Amniotic stem cell (primary cell): ENCODE data around the gene SLC9A4.

Source experiments
- DNase-seq: peaks from one replicate; lab custom pipeline; 2025; lab: John Stamatoyannopoulos, UW

Gene SLC9A4

GRCh38 chr2:102453501-102453900 is 19.5 kb upstream of the SLC9A4 start:
- no peak for DNase-seq

- no peak for DNase-seq
Observed at GRCh38 chr2:102455061-102455670, 17.9 kb upstream of the SLC9A4 start.

- DNase-seq = no peak
Observed at GRCh38 chr2:102460467-102460866, 12.6 kb upstream of the SLC9A4 start.

GRCh38 chr2:102461188-102461587 is 11.8 kb upstream of the SLC9A4 start:
- no peak for DNase-seq

- no peak for DNase-seq
Observed at GRCh38 chr2:102463160-102463559, 9.9 kb upstream of the SLC9A4 start.

GRCh38 chr2:102470168-102470567 is 2.9 kb upstream of the SLC9A4 start:
- DNase-seq = no peak

GRCh38 chr2:102473631-102474030 is 605 bp downstream of the SLC9A4 start:
- DNase-seq = no peak

- DNase-seq = no peak
Observed at GRCh38 chr2:102474785-102475184, 1.8 kb downstream of the SLC9A4 start.

- no peak for DNase-seq
Observed at GRCh38 chr2:102478686-102479470, 5.9 kb downstream of the SLC9A4 start.

- no peak for DNase-seq
Observed at GRCh38 chr2:102480285-102481195, 7.5 kb downstream of the SLC9A4 start.

- DNase-seq = no peak
Observed at GRCh38 chr2:102481931-102482330, 8.9 kb downstream of the SLC9A4 start.

GRCh38 chr2:102483086-102483485 is 10.1 kb downstream of the SLC9A4 start:
- DNase-seq = no peak

- no peak for DNase-seq
Observed at GRCh38 chr2:102484310-102485061, 11.5 kb downstream of the SLC9A4 start.

- DNase-seq = no peak
Observed at GRCh38 chr2:102485147-102485785, 12.2 kb downstream of the SLC9A4 start.

- DNase-seq = no peak
Observed at GRCh38 chr2:102486941-102487702, 14.1 kb downstream of the SLC9A4 start.

- DNase-seq = no peak
Observed at GRCh38 chr2:102487761-102488462, 14.9 kb downstream of the SLC9A4 start.

- no peak for DNase-seq
Observed at GRCh38 chr2:102489646-102490045, 16.6 kb downstream of the SLC9A4 start.

GRCh38 chr2:102492006-102492405 is 19.0 kb downstream of the SLC9A4 start:
- DNase-seq = no peak

GRCh38 chr2:102494570-102494969 is 21.5 kb downstream of the SLC9A4 start:
- DNase-seq = no peak

GRCh38 chr2:102498414-102498813 is 25.4 kb downstream of the SLC9A4 start:
- DNase-seq = no peak
